HL-60 (cell line): ENCODE results near the gene NUP62CL.

Source experiments
- DNase-seq, 2 experiments: peaks; one replicate each; pipeline ENCODE4 v3.0.0-alpha.2; 2010 to 2020; ENCODE audit warnings: low read depth in 1 of 2, low spot score in 1 of 2
- H3K27ac ChIP-seq: fragments of 250-450 bp; sonication (Bioruptor Pico); replicated peaks from 2 replicates; pipeline ENCODE4 v1.5.1; 2020; ENCODE audit warnings: mild to moderate bottlenecking, moderate library complexity
- H3K27me3 ChIP-seq: fragments of 250-450 bp; sonication (Bioruptor Pico); 2 replicates; pipeline ENCODE4 v1.5.1; 2021; ENCODE audit warnings: mild to moderate bottlenecking, moderate library complexity; ENCODE audit not compliant: insufficient read depth, poor library complexity, severe bottlenecking
- H3K4me3 ChIP-seq: replicated peaks from 2 replicates; pipeline ENCODE4 v1.5.1; 2011; ENCODE audit warnings: mild to moderate bottlenecking, control low read depth, low read length; ENCODE audit not compliant: insufficient read depth
- CTCF ChIP-seq: IDR thresholded peaks from one replicate; pipeline ENCODE4 v1.5.1; 2011; ENCODE audit warnings: low read length, control low read depth, inconsistent platforms; ENCODE audit not compliant: insufficient read depth
- GABPA ChIP-seq: IDR thresholded peaks from 2 replicates; pipeline ENCODE4 v1.6.1; 2012; ENCODE audit warnings: low read depth
- POLR2AphosphoS5 ChIP-seq: IDR thresholded peaks from 2 replicates; pipeline ENCODE4 v1.6.1; 2012; ENCODE audit warnings: low read depth
- REST ChIP-seq: IDR thresholded peaks from 2 replicates; pipeline ENCODE4 v1.6.1; 2012; ENCODE audit warnings: low read depth; ENCODE audit not compliant: insufficient replicate concordance
- SPI1 ChIP-seq: IDR thresholded peaks from 2 replicates; pipeline ENCODE4 v1.6.1; 2012; ENCODE audit warnings: low read depth, mild to moderate bottlenecking, borderline replicate concordance
- long read RNA-seq: library from polyadenylated mRNA; unstranded; transcript quantifications from one replicate; pipeline ENCODE4 v2.0.0, GENCODE V29; 2020

NUP62CL gene
- long read RNA-seq: 0 reads

GRCh38 chrX:107205770-107206696 is at the start of gene NUP62CL, which contains the start of gene DNAAF6:
NUP62CL (minus strand) TSS chrX:107206433; CDS start chrX:107175146, 31,287 bp downstream.
DNAAF6 (plus strand) TSS chrX:107206611; CDS start chrX:107212876, 6,265 bp downstream.
- DNase-seq: peak in 1 of 2 experiments; percentile 3
- H3K27ac ChIP-seq: no peak within 1 kb of the TSS
- H3K4me3 ChIP-seq: peak within 1 kb of the TSS; percentile 17
- peaks cover 8% of the 10 kb centered on the region for H3K27me3 ChIP-seq
- TF ChIP-seq POLR2AphosphoS5 (no peak), SPI1 (no peak), REST (no peak), CTCF (no peak), GABPA (no peak)

- Histone ChIP-seq H3K27ac (no peak overlapping the region), H3K27me3 (no peaks in the 10 kb centered on the region), H3K4me3 (no peak overlapping the region)
- TF ChIP-seq CTCF (no peak), SPI1 (no peak), POLR2AphosphoS5 (no peak), REST (no peak), GABPA (no peak)
- DNase-seq: no peak
Measured at GRCh38 chrX:107228486-107228819, 22.2 kb upstream of the NUP62CL start.

- no peak for DNase-seq
- Histone ChIP-seq H3K27ac (no peak overlapping the region), H3K4me3 (no peak overlapping the region), H3K27me3 (no peaks in the 10 kb centered on the region)
- TF ChIP-seq SPI1: peak; percentile 76
- TF ChIP-seq CTCF: no peak
Measured at GRCh38 chrX:107227780-107228485, 21.7 kb upstream of the NUP62CL start.
